CD4-positive, alpha-beta T cell treated with Interleukin-4 for 4 hours (primary cell): ENCODE results near the gene RAPGEF5.

Experiments
- DNase-seq: peaks from one replicate; pipeline ENCODE4 v3.0.0-alpha.2; 2020

The RAPGEF5 gene

GRCh38 chr7:22375359-22376048, 18.6 kb upstream of the RAPGEF5 start:
- DNase-seq, result no peak

- no peak for DNase-seq
Measured at GRCh38 chr7:22373911-22374310, 17.0 kb upstream of the RAPGEF5 start.

GRCh38 chr7:22373388-22373787, 16.4 kb upstream of the RAPGEF5 start:
- DNase-seq, result no peak

GRCh38 chr7:22372863-22373262, 15.9 kb upstream of the RAPGEF5 start:
- no peak for DNase-seq

- no peak for DNase-seq
Measured at GRCh38 chr7:22371878-22372277, 14.9 kb upstream of the RAPGEF5 start.

GRCh38 chr7:22364900-22365299, 7.9 kb upstream of the RAPGEF5 start:
- no peak for DNase-seq

GRCh38 chr7:22363756-22364422, 6.9 kb upstream of the RAPGEF5 start:
- no peak for DNase-seq

- DNase-seq, result no peak
Measured at GRCh38 chr7:22361795-22362194, 4.8 kb upstream of the RAPGEF5 start.

GRCh38 chr7:22361320-22361719, 4.4 kb upstream of the RAPGEF5 start:
- no peak for DNase-seq

- DNase-seq, result no peak
Measured at GRCh38 chr7:22358820-22359697, 2.1 kb upstream of the RAPGEF5 start.

GRCh38 chr7:22357311-22358175, 589 bp upstream of the RAPGEF5 start:
- no peak for DNase-seq

- no peak for DNase-seq
Measured at GRCh38 chr7:22356010-22356691, 803 bp downstream of the RAPGEF5 start.

GRCh38 chr7:22355620-22356009, 1.3 kb downstream of the RAPGEF5 start:
- DNase-seq, result no peak

GRCh38 chr7:22354462-22354861, 2.5 kb downstream of the RAPGEF5 start:
- no peak for DNase-seq

GRCh38 chr7:22352887-22353286, 4.1 kb downstream of the RAPGEF5 start:
- DNase-seq, result no peak

GRCh38 chr7:22351878-22352277, 5.1 kb downstream of the RAPGEF5 start:
- DNase-seq, result no peak

- no peak for DNase-seq
Measured at GRCh38 chr7:22351329-22351692, 5.6 kb downstream of the RAPGEF5 start.

GRCh38 chr7:22350466-22351328, 6.3 kb downstream of the RAPGEF5 start:
- no peak for DNase-seq

GRCh38 chr7:22348379-22348778, 8.6 kb downstream of the RAPGEF5 start:
- DNase-seq, result no peak

- DNase-seq, result no peak
Measured at GRCh38 chr7:22346383-22347107, 10.4 kb downstream of the RAPGEF5 start.

- DNase-seq, result no peak
Measured at GRCh38 chr7:22344655-22345054, 12.3 kb downstream of the RAPGEF5 start.
